Pulmonary artery endothelial cell (primary cell): ENCODE measurements around the gene ADPGK. TPM values are rescaled to one million over a fixed set of nuclear protein-coding genes. Genes with fewer than 3 reads are reported as not detected.

ENCODE experiments used
- total RNA-seq: library from RNA; depleted of rRNA; stranded (reverse); fragments of >200 nt; gene quantifications from 2 replicates; pipeline ENCODE4 v1.2.3, GENCODE V29; 2014

Gene ADPGK
- total RNA-seq, 1 donor from 2014 or later, result 48.7 TPM

Other genes with a start within 250 kb of the ADPGK start
- gene GOLGA6B, start 129.1 kb downstream of the ADPGK start, total RNA-seq, result not detected in 2 replicates
- gene HIGD2B, start 97.6 kb downstream of the ADPGK start, total RNA-seq, result 0.07 and 0.13 TPM in 2 replicates
- gene BBS4, start 97.6 kb downstream of the ADPGK start, total RNA-seq, result 5.4 and 7.7 TPM in 2 replicates